H1 (cell line): ENCODE measurements around the gene EXOC2. TPM values are rescaled to one million over a fixed set of nuclear protein-coding genes. Genes with fewer than 3 reads are reported as not detected.

Experiments
- JUND ChIP-seq: IDR thresholded peaks from 2 replicates; pipeline ENCODE4 v1.6.1; 2011; ENCODE audit warnings: mild to moderate bottlenecking, improper control_type of control experiment, low read length
- NRF1 ChIP-seq: IDR thresholded peaks from 2 replicates; pipeline ENCODE4 v1.6.1; 2011; ENCODE audit warnings: mild to moderate bottlenecking, low read depth, low read length, improper control_type of control experiment
- RAD21 ChIP-seq, 2 experiments: IDR thresholded peaks in 1 of 2; conservative IDR thresholded peaks in 1 of 2; 2 replicates each; pipeline ENCODE4 v1.6.1; 2011; ENCODE audit warnings: low read depth in 2 of 2, low read length in 2 of 2, improper control_type of control experiment in 1 of 2, inconsistent platforms in 1 of 2, mild to moderate bottlenecking in 1 of 2, moderate library complexity in 1 of 2
- RBBP5 ChIP-seq: IDR thresholded peaks from 2 replicates; pipeline ENCODE4 v1.7.1; 2012; ENCODE audit warnings: low read depth, mild to moderate bottlenecking, inconsistent platforms, low read length, moderate library complexity, borderline replicate concordance
- RFX5 ChIP-seq: IDR thresholded peaks from 2 replicates; pipeline ENCODE4 v1.6.1; 2011; ENCODE audit warnings: low read depth, low read length, improper control_type of control experiment, borderline replicate concordance
- YY1 ChIP-seq: IDR thresholded peaks from 2 replicates; pipeline ENCODE4 v1.6.1; 2011; ENCODE audit warnings: low read depth, mild to moderate bottlenecking, low read length
- polyA plus RNA-seq, 7 experiments: library from polyadenylated mRNA; depleted of rRNA in 3 of 7; stranded (reverse) in 5 of 7; unstranded in 2 of 7; fragments of >200 nt in 5 of 7; fragments of 200-250 nt in 2 of 7; gene quantifications; 1 replicate in 5 of 7; 2 replicates in 1 of 7; 4 replicates in 1 of 7; pipeline versions ENCODE4 v1.2.1 to v1.2.3, GENCODE V29; 2011 to 2013; ENCODE audit warnings: missing spikeins in 2 of 7, mixed read lengths in 2 of 7
- total RNA-seq: library from RNA; stranded (reverse); fragmentation: NEBNext Ultra II Directional; extraction: Animal tissue kit (Norgen Biotek cat#: 25700); gene quantifications from 2 replicates; pipeline ENCODE4 v1.2.1, GENCODE V29; 2021

Gene EXOC2
- total and polyA plus RNA-seq, 2 of the 8 experiments (the other 6 are each of a cell fraction or from before 2014, with no cell fraction given), result 25.5 to 44.4 TPM

GRCh38 chr6:467111-467510, 225.8 kb downstream of the EXOC2 start (continued):
- TF ChIP-seq RBBP5, result no peak
- no peak for TF ChIP-seq RAD21 (IDR thresholded peaks at IDR 0.05 in 1 of 2, conservative IDR thresholded peaks at IDR 0.05 in 1 of 2; ENCODE audit: low read depth in 2 of 2, low read length in 2 of 2)
- TF ChIP-seq YY1, result no peak
- no peak for TF ChIP-seq NRF1
- no peak for TF ChIP-seq RFX5
- TF ChIP-seq JUND, result no peak
